ENCODE data around the gene MDH1.

MDH1 gene

GRCh38 chr2:63627866-63628265, 39.1 kb downstream of the MDH1 start:
- H3K27ac ChIP-seq = no peak overlapping the region
- TF ChIP-seq ZFX (IDR thresholded peaks at IDR 0.05; ENCODE audit: borderline replicate concordance) = no peak
- TF ChIP-seq CTCF (IDR thresholded peaks at IDR 0.05) = no peak

- H3K27ac ChIP-seq = no peak overlapping the region
- TF ChIP-seq ZFX (IDR thresholded peaks at IDR 0.05; ENCODE audit: borderline replicate concordance) (no peak), CTCF (IDR thresholded peaks at IDR 0.05) (no peak)
Measured at GRCh38 chr2:63628403-63628942, 39.7 kb downstream of the MDH1 start.

GRCh38 chr2:63631501-63631900, 42.7 kb downstream of the MDH1 start:
- H3K27ac ChIP-seq = no peak overlapping the region
- TF ChIP-seq ZFX (IDR thresholded peaks at IDR 0.05; ENCODE audit: borderline replicate concordance) (no peak), CTCF (IDR thresholded peaks at IDR 0.05) (no peak)

- TF ChIP-seq CTCF (IDR thresholded peaks at IDR 0.05) = no peak
- no peak for TF ChIP-seq ZFX (IDR thresholded peaks at IDR 0.05; ENCODE audit: borderline replicate concordance)
- H3K27ac ChIP-seq = no peak overlapping the region
Measured at GRCh38 chr2:63632382-63632781, 43.6 kb downstream of the MDH1 start.

DNA sequence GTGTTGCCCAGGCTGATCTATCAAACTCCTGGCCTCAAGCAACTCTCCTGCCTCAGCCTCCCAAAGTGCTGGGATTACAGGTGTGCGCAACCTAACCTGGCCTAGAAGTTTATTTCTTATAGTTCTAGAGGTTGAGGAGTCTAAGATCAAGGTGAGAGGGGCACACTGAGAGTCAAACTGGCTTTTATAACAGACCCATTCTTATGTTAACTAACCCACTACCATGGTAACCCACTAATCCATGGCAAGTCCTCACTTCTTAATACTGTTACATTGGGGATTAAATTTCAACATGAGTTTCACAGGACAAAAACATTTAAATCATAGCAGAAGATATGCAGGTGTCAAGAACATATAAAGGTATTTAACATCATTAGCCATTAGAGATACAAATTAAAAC, 50.6 kb downstream of the MDH1 start:
- H3K27ac ChIP-seq = no peak overlapping the region
- TF ChIP-seq CTCF (IDR thresholded peaks at IDR 0.05) (no peak), ZFX (IDR thresholded peaks at IDR 0.05; ENCODE audit: borderline replicate concordance) (no peak)

- no peak for TF ChIP-seq ZFX (IDR thresholded peaks at IDR 0.05; ENCODE audit: borderline replicate concordance)
- TF ChIP-seq CTCF (IDR thresholded peaks at IDR 0.05) = no peak
- no peak overlapping the region for H3K27ac ChIP-seq
Measured at GRCh38 chr2:63642946-63643345, 54.2 kb downstream of the MDH1 start.

DNA sequence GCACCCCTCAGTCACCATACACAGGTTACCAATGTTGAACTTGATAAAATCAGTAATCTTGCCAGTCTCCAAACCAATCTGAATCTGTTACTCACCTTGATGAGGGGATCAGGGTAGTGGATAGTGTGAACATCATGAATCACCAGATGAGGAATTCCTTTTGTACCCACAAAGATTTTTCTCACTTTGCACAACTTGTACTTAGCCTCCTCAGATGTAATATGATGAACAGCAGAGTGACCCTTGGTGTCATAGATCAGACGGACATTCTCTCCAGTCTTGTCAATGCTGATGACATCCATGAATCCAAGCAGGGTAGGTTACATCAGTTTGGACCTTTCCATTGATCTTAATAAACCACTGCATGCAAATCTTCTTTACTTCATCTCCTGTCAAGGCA, 54.7 kb downstream of the MDH1 start:
- no peak for TF ChIP-seq CTCF (IDR thresholded peaks at IDR 0.05)
- TF ChIP-seq ZFX (IDR thresholded peaks at IDR 0.05; ENCODE audit: borderline replicate concordance) = no peak

More for the DNA sequence above, 54.7 kb downstream of the MDH1 start:
- no peak overlapping the region for H3K27ac ChIP-seq

All from 22Rv1 (cell line).